ENCODE results near the gene KPNA5. TPM values are rescaled to one million over a fixed set of nuclear protein-coding genes. Genes with fewer than 3 reads are reported as not detected.

The KPNA5 gene
- total RNA-seq, 2 donors from 2014 or later, result 14.4 to 22.3 TPM

GRCh38 chr6:116772450-116772849 is 91.4 kb downstream of the KPNA5 start:
- DNase-seq (ENCODE audit: low spot score), result no peak
- H3K27ac ChIP-seq, result no peak overlapping the region
- no peaks in the 10 kb centered on the region for H3K4me1 ChIP-seq (replicated peaks)
- H3K27me3 ChIP-seq (replicated peaks; ENCODE audit: insufficient read depth), result no peaks in the 10 kb centered on the region
- TF ChIP-seq CTCF (IDR thresholded peaks at IDR 0.05) (no peak), POLR2A (IDR thresholded peaks at IDR 0.05) (no peak), POLR2AphosphoS5 (IDR thresholded peaks at IDR 0.05) (no peak)
- WGBS, result 76% methylated on average over 1 of the region's 1 CpG
- H3K36me3 ChIP-seq, result no peaks in the 10 kb centered on the region
- intact Hi-C loops (cut with DNase I), result no loop called here
- no peak overlapping the region for H3K4me3 ChIP-seq
- no peaks in the 10 kb centered on the region for H3K9me3 ChIP-seq

- H3K4me3 ChIP-seq, result no peak overlapping the region
- H3K27ac ChIP-seq, result no peak overlapping the region
- TF ChIP-seq POLR2A (IDR thresholded peaks at IDR 0.05) (no peak), POLR2AphosphoS5 (IDR thresholded peaks at IDR 0.05) (no peak), CTCF (IDR thresholded peaks at IDR 0.05) (no peak)
- no peaks in the 10 kb centered on the region for H3K4me1 ChIP-seq (replicated peaks)
- intact Hi-C loops (cut with DNase I), result no loop called here
- 38% methylated on average over 1 of the region's 1 CpG for WGBS
- DNase-seq (ENCODE audit: low spot score), result no peak
- no peaks in the 10 kb centered on the region for H3K27me3 ChIP-seq (replicated peaks; ENCODE audit: insufficient read depth)
- H3K36me3 ChIP-seq, result no peaks in the 10 kb centered on the region
- H3K9me3 ChIP-seq, result no peaks in the 10 kb centered on the region
Observed at GRCh38 chr6:116773886-116774285, 92.9 kb downstream of the KPNA5 start.

GRCh38 chr6:116779573-116780164 is 98.7 kb downstream of the KPNA5 start:
- H3K36me3 ChIP-seq, result no peaks in the 10 kb centered on the region
- no peaks in the 10 kb centered on the region for H3K4me1 ChIP-seq (replicated peaks)
- TF ChIP-seq POLR2AphosphoS5 (IDR thresholded peaks at IDR 0.05) (no peak), CTCF (IDR thresholded peaks at IDR 0.05) (peak; percentile 9 to 55 (median 48))
- no peaks in the 10 kb centered on the region for H3K27me3 ChIP-seq (replicated peaks; ENCODE audit: insufficient read depth)
- WGBS, result 37% methylated on average over 13 of the region's 13 CpGs
- H3K9me3 ChIP-seq, result no peaks in the 10 kb centered on the region
- intact Hi-C loops (cut with DNase I), result loop anchor here (5.0 kb wide), 1 partner anchor 68 kb away; no protein-coding TSS in a partner anchor
- H3K4me3 ChIP-seq, result no peak overlapping the region
- H3K27ac ChIP-seq, result no peak overlapping the region
- DNase-seq (ENCODE audit: low spot score), result no peak

- no peaks in the 10 kb centered on the region for H3K27me3 ChIP-seq (replicated peaks; ENCODE audit: insufficient read depth)
- WGBS, result 61% methylated on average over 5 of the region's 5 CpGs
- intact Hi-C loops (cut with DNase I), result no loop called here
- no peaks in the 10 kb centered on the region for H3K36me3 ChIP-seq
- H3K4me3 ChIP-seq, result no peak overlapping the region
- H3K4me1 ChIP-seq (replicated peaks), result no peaks in the 10 kb centered on the region
- no peaks in the 10 kb centered on the region for H3K9me3 ChIP-seq
- TF ChIP-seq POLR2A (IDR thresholded peaks at IDR 0.05), result no peak
- no peak for TF ChIP-seq CTCF (IDR thresholded peaks at IDR 0.05)
- TF ChIP-seq POLR2AphosphoS5 (IDR thresholded peaks at IDR 0.05), result no peak
- no peak overlapping the region for H3K27ac ChIP-seq
- DNase-seq (ENCODE audit: low spot score), result no peak
Observed at GRCh38 chr6:116783852-116784251, 102.8 kb downstream of the KPNA5 start.

Other genes with a start within 250 kb of the KPNA5 start
- 1 to 10 TPM; 6.3 to 6.7 TPM for gene CALHM6, start 219.8 kb upstream of the KPNA5 start, total RNA-seq
- gene CALHM5, start 169.6 kb upstream of the KPNA5 start, total RNA-seq, result 1 to 10 TPM in 1 of 2 donors, under 1 TPM in 1; 0.32 to 1.8 TPM
- gene TRAPPC3L, start 135.5 kb upstream of the KPNA5 start, total RNA-seq, result not detected
- gene CALHM4, start 127.5 kb upstream of the KPNA5 start, total RNA-seq, result under 1 TPM in 1 of 2 donors, not detected in 1; 0.57 TPM
- 10 to 100 TPM; 26.7 to 40.3 TPM for gene RWDD1, start 109.7 kb upstream of the KPNA5 start, total RNA-seq
- gene RSPH4A, start 64.7 kb upstream of the KPNA5 start, total RNA-seq, result 1 to 10 TPM in 1 of 2 donors, under 1 TPM in 1; 0.23 to 1.5 TPM
- 10 to 100 TPM in 1 of 2 donors, 1 to 10 TPM in 1; 7.6 to 10.8 TPM for gene ZUP1, start 12.4 kb upstream of the KPNA5 start, total RNA-seq
- 1 to 10 TPM; 1.5 to 5.9 TPM for gene FAM162B, start 84.5 kb downstream of the KPNA5 start, total RNA-seq
- gene GPRC6A, start 147.9 kb downstream of the KPNA5 start, total RNA-seq, result under 1 TPM in 1 of 2 donors, not detected in 1; 0.18 TPM
- gene RFX6, start 196.0 kb downstream of the KPNA5 start, total RNA-seq, result under 1 TPM in 1 of 2 donors, not detected in 1; 0.74 TPM

Measured in prostate gland (tissue), 2 donors.